ENCODE measurements around the gene INO80.
A peak's percentile ranks its signal among the peaks of the same experiment; 100 is the strongest.

Gene INO80

GRCh38 chr15:41039121-41039520, 77.0 kb downstream of the INO80 start:
- DNase-seq: no peak

DNA sequence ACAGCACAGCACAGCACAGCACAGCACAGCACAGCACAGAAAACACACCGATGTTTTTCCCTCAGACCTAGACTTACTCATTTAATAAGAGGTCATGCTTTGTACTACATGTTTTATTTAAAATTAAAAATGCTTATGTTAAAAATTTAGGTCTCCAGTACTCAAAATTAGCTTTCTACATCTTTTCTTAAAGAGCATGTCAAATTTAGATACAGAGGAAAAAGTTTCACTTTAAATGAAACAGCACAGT, 84.1 kb downstream of the INO80 start:
- no peak for DNase-seq

- DNase-seq: no peak
These were observed 84.6 kb downstream of the INO80 start for GRCh38 chr15:41031232-41032078.

DNA sequence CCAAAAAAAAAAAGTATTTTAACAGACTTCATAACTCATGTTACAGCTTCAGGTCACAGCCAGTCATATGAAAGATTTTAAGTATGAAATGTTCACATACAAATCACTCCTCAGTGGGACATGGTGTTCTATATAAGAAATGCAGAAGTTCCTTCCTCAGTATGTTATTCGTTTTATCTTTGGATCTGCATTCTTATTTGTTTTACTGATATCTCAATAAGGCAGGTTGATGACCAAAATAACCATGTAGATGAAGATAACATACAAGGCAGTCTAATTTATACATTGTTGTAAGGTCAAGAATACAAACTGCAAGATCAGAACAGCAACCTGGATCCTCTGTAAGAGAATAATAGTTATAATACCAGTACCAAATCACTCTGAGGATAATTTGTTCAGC, 87.2 kb downstream of the INO80 start:
- no peak for DNase-seq

GRCh38 chr15:41025393-41025792, 90.7 kb downstream of the INO80 start:
- DNase-seq: no peak

DNA sequence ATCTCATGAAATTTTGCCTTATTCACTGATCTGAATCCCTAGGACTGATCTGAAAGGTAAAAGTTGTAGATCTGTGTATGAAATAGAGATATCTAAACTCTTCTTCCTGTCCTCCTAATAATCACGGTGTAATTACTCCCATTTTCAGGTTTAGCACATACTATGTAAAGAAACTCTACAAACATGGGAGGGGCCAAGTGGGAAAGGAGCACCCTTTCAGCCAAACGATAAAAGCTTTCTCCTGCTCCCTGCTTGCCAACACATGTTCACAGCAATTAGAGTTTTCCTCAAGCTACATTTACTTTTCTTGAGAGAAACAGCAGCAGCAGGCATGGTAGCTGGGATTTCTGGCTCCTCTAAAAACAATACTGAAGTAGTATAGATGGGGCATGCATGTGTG, 91.2 kb downstream of the INO80 start:
- DNase-seq: no peak

GRCh38 chr15:41024131-41024530, 91.9 kb downstream of the INO80 start:
- DNase-seq: peak; percentile 95

DNA sequence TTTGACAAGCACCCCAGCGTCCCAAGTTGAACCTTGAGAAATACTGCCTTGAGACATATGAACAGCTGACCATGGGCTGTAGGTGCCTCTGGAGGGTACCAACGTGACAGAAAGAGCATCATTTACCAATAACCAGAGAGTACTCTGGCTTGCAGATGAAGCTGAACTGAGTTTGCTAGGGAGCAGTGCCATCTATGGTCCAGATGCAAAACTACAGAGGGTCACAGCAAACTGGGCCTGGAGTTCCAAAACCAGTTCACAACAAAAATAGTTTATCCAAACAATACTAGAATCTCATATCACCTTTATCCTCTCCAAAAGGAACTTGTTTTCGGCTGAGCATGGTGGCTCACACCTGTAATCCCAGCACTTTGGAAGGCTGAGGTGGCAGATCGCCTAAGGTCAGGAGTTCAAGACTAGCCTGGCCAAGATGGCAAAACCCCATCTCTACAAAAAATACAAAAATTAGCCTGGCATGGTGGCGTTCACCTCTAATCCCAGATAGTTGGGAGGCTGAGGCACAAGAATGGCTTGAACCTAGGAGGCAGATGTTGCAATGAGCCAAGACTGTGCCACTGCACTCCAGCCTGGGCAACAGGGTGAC, 93.5 kb downstream of the INO80 start:
- DNase-seq: peak; percentile 71

- no peak for DNase-seq
These were observed 95.3 kb downstream of the INO80 start for GRCh38 chr15:41020829-41021228.

DNA sequence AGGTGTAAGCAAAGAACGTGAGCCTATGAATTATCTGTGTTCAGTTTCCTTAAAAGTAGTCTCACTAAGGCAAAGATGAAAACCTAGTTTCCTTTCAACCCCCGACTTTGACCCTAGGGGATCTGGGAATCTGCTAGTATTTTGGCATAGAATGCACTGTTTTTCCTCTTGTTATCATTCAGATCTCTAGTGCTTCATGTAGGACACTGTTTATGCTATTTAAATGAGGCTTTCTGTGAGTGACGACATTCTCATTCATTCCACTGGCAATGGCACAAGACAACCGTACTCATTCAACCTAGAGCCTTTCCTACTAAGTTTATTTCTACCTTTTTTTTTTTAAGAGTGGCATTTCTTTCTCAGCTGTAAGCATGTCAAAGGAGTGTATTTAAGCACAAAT, 95.8 kb downstream of the INO80 start:
- DNase-seq: no peak

GRCh38 chr15:41019174-41019573, 96.9 kb downstream of the INO80 start:
- DNase-seq: no peak

DNA sequence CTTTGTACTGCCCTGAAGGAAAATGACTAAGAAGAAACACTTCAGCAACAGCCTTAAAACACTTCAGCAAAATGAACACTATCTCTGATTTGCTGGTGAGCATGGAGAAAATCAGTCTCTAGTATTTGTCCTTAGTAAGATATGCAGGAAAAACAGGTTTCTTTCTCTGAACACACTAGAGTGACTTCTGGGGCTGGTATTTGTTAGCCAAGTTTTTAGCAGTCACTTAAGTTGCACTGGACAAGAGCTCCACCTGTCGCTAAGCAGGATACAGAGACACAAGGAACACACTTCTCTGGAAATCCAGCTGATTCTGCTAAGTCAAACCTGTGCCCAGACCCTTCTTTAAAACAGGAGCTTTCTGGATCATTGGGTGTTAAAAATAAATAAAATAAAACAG, 97.5 kb downstream of the INO80 start:
- DNase-seq: peak; percentile 30

DNA sequence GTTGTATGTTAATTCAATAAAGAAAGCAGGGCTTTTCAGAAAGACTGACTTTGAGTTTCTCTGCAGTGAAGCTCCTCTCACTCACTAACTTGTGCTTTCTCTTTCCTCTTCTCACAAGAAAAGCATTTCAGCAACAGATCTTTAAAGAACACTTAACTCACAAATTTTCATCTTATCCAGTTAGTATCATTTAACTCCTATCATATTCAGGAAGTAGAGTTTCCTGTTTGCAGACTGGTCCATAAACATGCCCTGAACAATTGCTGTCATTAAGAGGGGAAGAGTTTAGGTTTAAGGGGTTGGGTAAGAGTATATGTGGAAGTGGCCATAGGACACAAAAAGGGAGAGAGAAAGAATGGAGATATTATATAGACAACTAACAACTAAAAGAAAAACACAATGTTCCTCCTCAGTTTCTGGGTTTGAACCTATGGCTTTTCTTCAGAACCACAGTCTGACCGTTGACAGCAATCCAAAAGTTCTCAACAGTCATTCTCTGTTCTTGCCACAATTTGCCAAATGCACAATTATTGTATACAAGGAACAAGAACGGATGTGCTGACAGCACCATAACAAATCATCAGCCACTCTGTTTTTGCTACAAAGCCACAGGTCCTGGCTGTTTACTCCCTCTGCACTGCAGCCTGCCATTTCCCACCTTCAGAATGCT, 98.9 kb downstream of the INO80 start:
- no peak for DNase-seq

GRCh38 chr15:41013691-41014414, 102.2 kb downstream of the INO80 start:
- peak; percentile 78 for DNase-seq

DNA sequence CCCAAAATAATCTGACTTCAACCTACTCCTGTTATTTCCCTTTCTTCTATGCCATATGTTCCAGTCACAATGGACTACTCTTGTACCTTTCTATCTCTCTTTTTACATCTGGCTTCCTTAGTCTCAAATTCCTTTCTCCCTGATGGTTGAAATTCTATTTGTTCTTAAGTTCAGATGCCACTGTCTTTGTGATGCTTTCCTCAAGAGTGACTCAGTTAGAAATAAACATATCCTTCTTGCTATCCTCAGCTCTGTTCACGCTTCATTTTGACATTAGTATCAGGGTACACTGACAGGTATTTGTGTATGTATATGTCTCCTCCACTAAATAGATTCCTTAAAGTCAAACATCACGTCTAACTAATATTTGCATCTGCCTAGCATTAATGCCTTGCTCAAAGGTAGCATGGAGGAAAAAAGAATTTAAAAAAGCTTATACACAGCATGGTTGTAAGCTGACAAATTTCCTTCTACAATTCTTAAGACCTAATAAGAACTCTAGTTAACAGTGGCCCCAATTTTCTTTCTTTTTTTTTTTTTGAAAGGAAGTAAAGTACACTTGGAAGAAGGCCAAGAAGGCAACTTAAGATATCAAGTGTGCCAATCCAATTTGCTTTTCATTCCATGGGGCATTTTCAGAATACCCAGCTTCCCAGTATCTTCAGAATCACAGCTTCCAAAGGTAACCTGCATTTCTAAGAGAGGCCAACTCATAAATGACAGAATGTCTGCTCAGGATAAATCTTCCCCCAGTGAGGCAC, 104.8 kb downstream of the INO80 start:
- DNase-seq: no peak

GRCh38 chr15:41010345-41010744, 105.7 kb downstream of the INO80 start:
- no peak for DNase-seq

DNA sequence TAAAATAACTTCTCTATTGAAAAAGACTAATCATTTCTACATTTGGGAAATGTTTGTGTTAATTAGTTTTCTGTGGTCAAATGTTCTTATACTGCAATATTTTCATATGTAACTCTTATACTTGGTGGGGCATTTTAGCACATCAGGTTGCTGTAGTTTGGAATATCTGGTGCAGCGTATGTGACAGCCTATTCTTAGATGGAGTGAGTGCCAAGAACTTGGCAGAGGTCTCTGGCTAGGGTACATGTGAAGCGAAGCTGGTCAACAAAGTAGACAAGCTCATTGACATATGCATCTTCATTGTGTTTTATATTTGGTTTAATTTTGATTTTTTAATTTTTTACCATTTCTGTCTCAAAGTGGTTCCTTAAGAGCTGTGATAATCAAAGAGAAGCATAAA, 109.6 kb downstream of the INO80 start:
- DNase-seq: no peak

GRCh38 chr15:41004490-41004889, 111.6 kb downstream of the INO80 start:
- DNase-seq: no peak

DNA sequence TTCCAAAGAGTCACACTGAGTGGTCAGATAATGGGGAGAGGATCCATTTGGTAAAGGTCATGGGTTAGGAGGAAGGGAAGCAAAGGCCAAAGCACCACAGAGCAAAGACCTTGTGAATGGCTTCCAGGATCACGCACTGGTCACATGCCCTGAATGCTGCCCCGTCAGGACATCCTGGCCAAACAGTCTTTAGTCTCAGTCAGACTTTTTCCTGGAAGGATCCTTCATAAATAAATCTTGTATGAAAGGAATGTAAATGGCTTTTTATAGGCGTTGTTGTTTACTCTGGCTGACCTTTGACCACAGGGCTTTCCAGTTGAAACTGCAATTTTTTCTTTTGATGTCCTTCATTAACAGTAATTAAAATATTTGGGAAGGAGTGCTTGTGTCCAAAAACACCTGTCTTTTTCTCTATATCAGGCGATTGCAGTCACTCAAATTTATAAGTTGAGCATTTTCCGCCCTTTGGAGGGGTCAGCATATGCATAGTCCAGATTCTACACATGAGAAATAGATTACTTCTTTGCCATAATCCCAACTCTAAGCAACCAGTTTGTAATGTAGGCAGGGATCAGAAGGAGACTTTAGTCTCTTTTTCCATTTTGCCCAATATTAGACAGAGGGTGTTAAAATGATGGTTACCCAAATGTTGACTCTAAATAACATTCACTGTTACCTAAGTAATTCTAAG, 114.4 kb downstream of the INO80 start:
- DNase-seq: peak; percentile 78

- peak; percentile 97 for DNase-seq
These were observed 116.9 kb downstream of the INO80 start for GRCh38 chr15:40999190-40999589.

DNA sequence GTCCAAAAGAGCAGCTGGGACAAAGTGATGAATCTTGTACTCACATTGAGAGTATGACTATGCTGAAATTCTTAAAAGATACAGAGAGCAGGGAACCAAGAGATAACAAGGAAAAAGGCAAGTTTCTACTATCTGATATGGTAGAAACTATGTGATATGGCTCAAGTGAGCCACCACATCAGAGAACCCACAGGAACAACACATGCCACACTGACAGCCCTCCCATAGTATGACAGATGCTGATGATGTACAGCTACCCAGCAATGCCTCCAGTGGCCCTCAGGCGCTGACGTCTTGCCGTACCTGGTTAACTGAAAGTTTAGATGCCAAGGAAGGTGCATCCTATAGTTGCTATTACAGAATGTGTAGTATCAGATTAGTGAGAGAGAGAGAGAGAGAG, 120.4 kb downstream of the INO80 start:
- no peak for DNase-seq

DNA sequence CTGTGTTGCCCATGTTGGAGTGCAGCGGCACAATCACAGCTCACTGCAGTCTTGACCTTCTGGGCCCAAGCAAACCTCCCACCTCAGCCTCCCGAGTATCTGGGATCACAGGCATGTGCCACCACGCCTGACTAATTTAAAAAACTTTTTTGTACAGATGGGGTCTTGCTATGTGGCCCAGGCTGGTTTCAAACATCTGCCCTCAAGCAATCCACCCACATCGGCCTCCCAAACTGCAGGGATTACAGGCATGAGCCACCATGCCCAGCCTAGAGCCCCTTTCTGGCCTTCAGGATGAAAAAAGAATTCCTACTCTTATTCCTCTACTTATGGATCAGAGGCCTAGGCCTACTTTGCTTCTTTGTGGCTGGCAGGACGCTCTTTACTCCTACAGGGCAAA, 123.3 kb downstream of the INO80 start:
- peak; percentile 7 for DNase-seq

Measured in HCEC 1CT (cell line).